LHCN-M2 (cell line): Measurements from ENCODE around the gene CD80. TPM values are rescaled to one million over a fixed set of nuclear protein-coding genes. Genes with fewer than 3 reads are reported as not detected.

Experiments used
- DNase-seq: peaks from one replicate; pipeline ENCODE4 v3.0.0-alpha.2; 2012; ENCODE audit warnings: low read depth
- total RNA-seq: library from RNA; depleted of rRNA; stranded (reverse); fragments of >200 nt; gene quantifications from 2 replicates; pipeline ENCODE4 v1.2.3, GENCODE V29; 2014; rRNA removed

CD80 gene
- total RNA-seq, 1 experiment from 2014 or later, result not detected

GRCh38 chr3:119498186-119499011, 61.0 kb downstream of the CD80 start, which contains the start of gene TIMMDC1:
Gene TIMMDC1 (plus strand): TSS chr3:119498547. CDS start chr3:119498734, 187 bp downstream.
- DNase-seq, result peak; percentile 95

GRCh38 chr3:119497820-119498185, 61.6 kb downstream of the CD80 start:
- peak; percentile 4 for DNase-seq

DNA sequence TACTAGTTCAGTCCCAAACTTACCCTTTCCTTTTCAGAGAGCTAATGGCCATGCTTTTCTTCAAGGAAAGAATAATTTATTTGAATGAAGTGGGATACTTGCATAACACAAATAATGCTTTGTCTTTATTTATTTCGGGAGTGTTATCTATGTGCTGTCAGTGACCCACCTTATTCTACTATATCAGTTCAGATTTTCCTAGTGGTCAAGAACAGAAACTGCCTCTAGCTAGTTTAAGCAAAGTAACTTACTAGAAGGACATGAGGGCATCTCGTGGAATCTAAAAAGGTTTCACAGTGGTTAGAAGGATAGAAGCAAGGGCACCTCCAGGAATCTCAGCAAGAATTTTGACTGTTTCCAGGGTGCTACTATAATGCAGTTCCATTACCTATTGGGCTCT, 64.8 kb downstream of the CD80 start:
- DNase-seq, result no peak

- no peak for DNase-seq
Observed at GRCh38 chr3:119492810-119493209, 66.6 kb downstream of the CD80 start.

DNA sequence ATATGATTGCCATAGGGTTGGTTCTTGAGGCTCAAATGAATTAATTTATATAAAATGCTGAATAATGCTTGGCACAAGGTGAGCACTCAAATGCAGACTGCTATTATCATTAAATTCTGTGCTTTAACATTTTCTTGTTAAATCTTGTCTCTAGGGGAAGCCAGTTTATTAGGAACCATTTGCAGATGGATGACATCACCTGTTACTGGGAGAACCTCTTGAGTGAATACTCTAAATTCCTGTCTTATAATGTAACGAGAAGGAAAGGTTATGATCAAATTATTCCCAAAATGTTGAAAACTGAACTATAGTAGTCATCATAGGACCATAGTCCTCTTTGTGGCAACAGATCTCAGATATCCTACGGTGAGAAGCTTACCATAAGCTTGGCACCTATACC, 67.3 kb downstream of the CD80 start:
- no peak for DNase-seq

DNA sequence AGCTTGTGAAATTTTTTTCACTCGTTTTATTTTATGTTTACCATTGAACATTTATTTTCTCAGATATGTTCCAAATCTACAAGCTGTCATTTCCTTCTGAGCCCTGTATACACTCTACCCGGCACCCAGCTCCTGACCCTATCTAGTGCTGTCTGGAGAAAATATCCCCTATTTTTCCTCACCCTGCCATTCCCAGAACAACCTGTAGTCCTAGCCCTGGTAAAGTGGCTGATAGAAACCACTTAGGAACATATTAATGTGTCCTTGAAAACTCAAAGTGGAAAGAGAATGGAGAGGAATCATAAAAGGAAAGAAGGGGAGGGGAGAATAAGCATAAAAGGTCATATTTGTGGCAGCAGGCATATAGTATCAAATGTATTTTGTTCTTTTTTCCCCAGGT, 69.3 kb downstream of the CD80 start:
- no peak for DNase-seq

- DNase-seq, result no peak
Observed at GRCh38 chr3:119485563-119485962, 73.9 kb downstream of the CD80 start.

- no peak for DNase-seq
Observed at GRCh38 chr3:119483101-119483500, 76.3 kb downstream of the CD80 start.

- DNase-seq, result no peak
Observed at GRCh38 chr3:119481079-119481478, 78.3 kb downstream of the CD80 start.

Other genes starting within 250 kb of the CD80 start
- gene TMEM39A, start 96.0 kb downstream of the CD80 start, total RNA-seq, result 34.3 and 39.7 TPM in 2 replicates
- gene POGLUT1, start 90.7 kb downstream of the CD80 start, total RNA-seq, result 17.9 and 19.1 TPM in 2 replicates
- gene TIMMDC1, start 61.1 kb downstream of the CD80 start, total RNA-seq, result 61.1 and 63.0 TPM in 2 replicates
- 13.3 and 14.7 TPM in 2 replicates for gene ADPRH, start 19.9 kb upstream of the CD80 start, total RNA-seq
- 0.13 TPM in 1 of 2 replicates, not detected in the other for gene PLA1A, start 38.3 kb upstream of the CD80 start, total RNA-seq
- 1.1 TPM in 1 of 2 replicates, not detected in the other for gene POPDC2, start 101.0 kb upstream of the CD80 start, total RNA-seq
- 15.1 and 24.2 TPM in 2 replicates for gene COX17, start 117.8 kb upstream of the CD80 start, total RNA-seq
- gene CFAP91, start 143.4 kb upstream of the CD80 start, total RNA-seq, result 0.19 and 1.3 TPM in 2 replicates
- gene NR1I2, start 222.5 kb upstream of the CD80 start, total RNA-seq, result not detected in 2 replicates